Amniotic epithelial cell (primary cell): ENCODE measurements around the gene VWDE.

Source experiments
- DNase-seq: peaks from one replicate; pipeline ENCODE4 v3.0.0-alpha.2; 2010; ENCODE audit warnings: low read depth

VWDE gene

GRCh38 chr7:12328888-12329770 is 74.5 kb downstream of the VWDE start:
- DNase-seq: no peak

- no peak for DNase-seq
These were observed 75.7 kb downstream of the VWDE start for GRCh38 chr7:12327922-12328321.

- DNase-seq: no peak
These were observed 78.0 kb downstream of the VWDE start for GRCh38 chr7:12325646-12326045.

- no peak for DNase-seq
These were observed 80.2 kb downstream of the VWDE start for GRCh38 chr7:12323415-12323814.

GRCh38 chr7:12322903-12323300 is 80.8 kb downstream of the VWDE start:
- DNase-seq: no peak

- DNase-seq: peak; percentile 32
These were observed 81.3 kb downstream of the VWDE start for GRCh38 chr7:12322284-12322902.

GRCh38 chr7:12320987-12321647 is 82.5 kb downstream of the VWDE start:
- no peak for DNase-seq

- no peak for DNase-seq
These were observed 83.3 kb downstream of the VWDE start for GRCh38 chr7:12320241-12320986.

- no peak for DNase-seq
These were observed 86.0 kb downstream of the VWDE start for GRCh38 chr7:12317675-12318074.

- peak; percentile 42 for DNase-seq
These were observed 86.7 kb downstream of the VWDE start for GRCh38 chr7:12316925-12317324.

GRCh38 chr7:12315049-12315448 is 88.6 kb downstream of the VWDE start:
- peak; percentile 25 for DNase-seq

- DNase-seq: no peak
These were observed 89.5 kb downstream of the VWDE start for GRCh38 chr7:12314199-12314598.

GRCh38 chr7:12305502-12305901 is 98.2 kb downstream of the VWDE start:
- DNase-seq: no peak

GRCh38 chr7:12303495-12303894 is 100.2 kb downstream of the VWDE start:
- DNase-seq: peak; percentile 4

GRCh38 chr7:12303062-12303461 is 100.6 kb downstream of the VWDE start:
- DNase-seq: peak; percentile 8

GRCh38 chr7:12300415-12300814 is 103.2 kb downstream of the VWDE start:
- no peak for DNase-seq

GRCh38 chr7:12299367-12299766 is 104.3 kb downstream of the VWDE start:
- no peak for DNase-seq

GRCh38 chr7:12297283-12298108 is 106.2 kb downstream of the VWDE start:
- DNase-seq: no peak

- no peak for DNase-seq
These were observed 107.6 kb downstream of the VWDE start for GRCh38 chr7:12296051-12296570.

GRCh38 chr7:12294701-12295100 is 109.0 kb downstream of the VWDE start:
- DNase-seq: no peak

GRCh38 chr7:12291870-12292269 is 111.8 kb downstream of the VWDE start:
- DNase-seq: peak; percentile 11
